H1 (cell line): Measurements from ENCODE around the gene EPB42. TPM values are rescaled to one million over a fixed set of nuclear protein-coding genes. Genes with fewer than 3 reads are reported as not detected.

ENCODE experiments used
- CTCF ChIA-PET: fragments of 300-600 bp; sonication (Branson Sonifier 250); formaldehyde crosslinking; loops from one replicate; lab custom pipeline; 2021; ENCODE audit not compliant: partially characterized antibody; lab: Charles Lee
- POLR2A ChIA-PET: fragments of 300-600 bp; sonication (Branson Sonifier 250); formaldehyde crosslinking; loops from one replicate; lab custom pipeline; 2021; ENCODE audit warnings: inconsistent platforms; ENCODE audit not compliant: partially characterized antibody; lab: Charles Lee
- DNase-seq, 2 experiments: peaks; one replicate each; pipeline versions ENCODE4 v3.0.0 to v3.0.0-alpha.2; 2010 to 2022; ENCODE audit warnings: low spot score in 2 of 2, low read depth in 1 of 2, mixed read lengths in 1 of 2
- FAIRE-seq: peaks from 2 replicates; lab custom pipeline; 2011; peaks lifted over from hg19 to GRCh38; lab: Jason Lieb, UNC
- H2AFZ ChIP-seq: 2 replicates; pipeline ENCODE4 v1.8.1; 2012; ENCODE audit warnings: low read length, inconsistent platforms
- H2AK5ac ChIP-seq: 2 replicates; pipeline ENCODE4 v1.6.1; 2013; ENCODE audit warnings: low read depth, low read length
- H2BK120ac ChIP-seq: replicated peaks from 2 replicates; pipeline ENCODE3; 2013; ENCODE audit warnings: low read depth, low read length, inconsistent platforms
- H2BK12ac ChIP-seq: 2 replicates; pipeline ENCODE4 v1.6.1; 2013; ENCODE audit warnings: low read depth, low read length
- H2BK15ac ChIP-seq: 2 replicates; pipeline ENCODE4 v1.6.1; 2013; ENCODE audit warnings: low read length
- H2BK20ac ChIP-seq: 2 replicates; pipeline ENCODE4 v1.6.1; 2013; ENCODE audit warnings: low read length
- H2BK5ac ChIP-seq: 2 replicates; pipeline ENCODE4 v1.6.1; 2013; ENCODE audit warnings: low read depth, low read length
- H3K14ac ChIP-seq: 2 replicates; pipeline ENCODE4 v1.6.1; 2013; ENCODE audit warnings: inconsistent platforms; ENCODE audit not compliant: insufficient read length
- H3K18ac ChIP-seq: 2 replicates; pipeline ENCODE4 v1.6.1; 2013; ENCODE audit warnings: low read length; ENCODE audit errors: extremely low read depth
- H3K23ac ChIP-seq: 2 replicates; pipeline ENCODE4 v1.6.1; 2013; ENCODE audit warnings: inconsistent platforms; ENCODE audit not compliant: insufficient read length
- H3K23me2 ChIP-seq: 2 replicates; pipeline ENCODE4 v1.6.1; 2013; ENCODE audit warnings: low read depth, low read length
- H3K27ac ChIP-seq: 2 replicates; pipeline ENCODE4 v1.6.1; 2011; ENCODE audit warnings: low read depth, low read length, inconsistent platforms
- H3K27me3 ChIP-seq, 4 experiments: replicated peaks in 1 of 4; 1 replicate in 1 of 4; 2 replicates in 3 of 4; pipeline versions ENCODE4 v1.6.1 to v1.8.1; 2011 to 2013; ENCODE audit warnings: low read length in 3 of 4, mild to moderate bottlenecking in 3 of 4, inconsistent platforms in 2 of 4, mixed read lengths in 2 of 4, moderate library complexity in 1 of 4; ENCODE audit not compliant: control insufficient read depth in 3 of 4, insufficient read depth in 3 of 4; ENCODE audit errors: extremely low read depth in 1 of 4
- H3K36me3 ChIP-seq, 4 experiments: 2 replicates each; pipeline versions ENCODE4 v1.6.1 to v1.8.1; 2011 to 2013; ENCODE audit warnings: mild to moderate bottlenecking in 4 of 4, low read length in 3 of 4, moderate library complexity in 2 of 4, control low read depth in 1 of 4, inconsistent platforms in 1 of 4; ENCODE audit not compliant: insufficient read depth in 4 of 4, control insufficient read depth in 2 of 4
- H3K4ac ChIP-seq: replicated peaks from 2 replicates; pipeline ENCODE3; 2013; ENCODE audit warnings: low read length, low read depth, mixed read lengths, inconsistent platforms; ENCODE audit not compliant: insufficient read length
- H3K4me1 ChIP-seq, 4 experiments: replicated peaks in 1 of 4; 1 replicate in 1 of 4; 2 replicates in 3 of 4; pipeline versions ENCODE4 v1.6.1 to v1.8.1; 2011 to 2013; ENCODE audit warnings: low read length in 3 of 4, inconsistent platforms in 2 of 4, mixed read lengths in 1 of 4; ENCODE audit not compliant: insufficient read depth in 4 of 4, control insufficient read depth in 3 of 4
- H3K4me2 ChIP-seq, 2 experiments: 2 replicates each; pipeline versions ENCODE4 v1.6.1 to v1.8.1; 2011 to 2013; ENCODE audit warnings: low read depth in 2 of 2, low read length in 2 of 2, control low read depth in 1 of 2, inconsistent platforms in 1 of 2, mild to moderate bottlenecking in 1 of 2; ENCODE audit not compliant: insufficient read depth in 1 of 2
- H3K4me3 ChIP-seq, 4 experiments: fragments of 200-600, 300-600 bp in 1 of 4; sonication (generic), shearing (Covaris generic), sonication (Bioruptor Twin) in 1 of 4; 2 replicates each; pipeline versions ENCODE4 v1.5.1 to v1.8.1; 2011 to 2016; ENCODE audit warnings: low read length in 4 of 4, low read depth in 3 of 4, control low read depth in 2 of 4, inconsistent platforms in 2 of 4, mild to moderate bottlenecking in 2 of 4, mixed read lengths in 1 of 4, moderate library complexity in 1 of 4; ENCODE audit not compliant: insufficient read depth in 2 of 4; ENCODE audit errors: extremely low read depth in 1 of 4
- H3K56ac ChIP-seq: replicated peaks from 2 replicates; pipeline ENCODE3; 2013; ENCODE audit warnings: low read depth, mild to moderate bottlenecking, mixed read lengths, low read length, inconsistent platforms; ENCODE audit not compliant: insufficient read length
- H3K79me1 ChIP-seq: 2 replicates; pipeline ENCODE4 v1.6.1; 2013; ENCODE audit warnings: low read depth, low read length, control low read depth
- H3K79me2 ChIP-seq, 2 experiments: 2 replicates each; pipeline versions ENCODE4 v1.6.1 to v1.8.1; 2012 to 2013; ENCODE audit warnings: low read length in 2 of 2, mild to moderate bottlenecking in 2 of 2, inconsistent platforms in 1 of 2; ENCODE audit not compliant: insufficient read depth in 2 of 2, control insufficient read depth in 1 of 2
- H3K9ac ChIP-seq, 4 experiments: replicated peaks in 1 of 4; 1 replicate in 1 of 4; 2 replicates in 3 of 4; pipeline versions ENCODE4 v1.6.1 to v1.8.1; 2011 to 2013; ENCODE audit warnings: low read depth in 3 of 4, low read length in 3 of 4, control low read depth in 2 of 4, mild to moderate bottlenecking in 2 of 4, moderate library complexity in 2 of 4, inconsistent platforms in 1 of 4; ENCODE audit errors: extremely low read depth in 1 of 4
- H3K9me3 ChIP-seq, 2 experiments: 2 replicates each; pipeline versions ENCODE4 v1.6.1 to v1.8.1; 2012 to 2013; ENCODE audit warnings: mild to moderate bottlenecking in 2 of 2, moderate library complexity in 2 of 2, control low read depth in 1 of 2, inconsistent platforms in 1 of 2, low read depth in 1 of 2, low read length in 1 of 2, mixed read lengths in 1 of 2; ENCODE audit not compliant: insufficient read depth in 2 of 2
- H4K20me1 ChIP-seq, 2 experiments: replicated peaks in 1 of 2; 2 replicates each; pipeline versions ENCODE3 to v1.8.1; 2011 to 2013; ENCODE audit warnings: inconsistent platforms in 2 of 2, low read length in 2 of 2, mild to moderate bottlenecking in 1 of 2; ENCODE audit not compliant: insufficient read depth in 2 of 2, control insufficient read depth in 1 of 2
- H4K5ac ChIP-seq: 2 replicates; pipeline ENCODE4 v1.6.1; 2013; ENCODE audit warnings: low read length, low read depth, mixed read lengths, inconsistent platforms; ENCODE audit not compliant: insufficient read length
- H4K8ac ChIP-seq: 2 replicates; pipeline ENCODE4 v1.8.0; 2013; ENCODE audit warnings: mild to moderate bottlenecking, moderate library complexity, low read length, inconsistent platforms; ENCODE audit not compliant: insufficient read depth; ENCODE audit errors: extremely low read depth
- H4K91ac ChIP-seq: replicated peaks from 2 replicates; pipeline ENCODE3; 2013; ENCODE audit warnings: low read length, mixed read lengths, inconsistent platforms; ENCODE audit not compliant: insufficient read length
- ASH2L ChIP-seq: fragments of 200-600, 300-600 bp; sonication (generic); IDR thresholded peaks from one replicate; pipeline ENCODE4 v1.7.1; 2017; ENCODE audit warnings: low read length
- CBX8 ChIP-seq: fragments of 300-800, 300-1000 bp; sonication (generic); IDR thresholded peaks from 2 replicates; pipeline ENCODE4 v1.7.1; 2016; ENCODE audit warnings: low read depth, low read length, borderline replicate concordance
- CEBPB ChIP-seq: IDR thresholded peaks from 2 replicates; pipeline ENCODE4 v1.6.1; 2012; ENCODE audit warnings: low read depth, low read length
- CHD2 ChIP-seq: IDR thresholded peaks from 2 replicates; pipeline ENCODE4 v1.6.1; 2012; ENCODE audit warnings: low read length, improper control_type of control experiment
- CREB1 ChIP-seq: IDR thresholded peaks from 2 replicates; pipeline ENCODE4 v1.6.1; 2012; ENCODE audit warnings: inconsistent platforms
- EGR1 ChIP-seq: IDR thresholded peaks from 2 replicates; pipeline ENCODE4 v1.6.1; 2011; ENCODE audit warnings: low read depth, low read length, borderline replicate concordance
- GABPA ChIP-seq: IDR thresholded peaks from 2 replicates; pipeline ENCODE4 v1.6.1; 2011; ENCODE audit warnings: mild to moderate bottlenecking, low read length, moderate library complexity, borderline replicate concordance; ENCODE audit not compliant: insufficient read depth
- GTF2F1 ChIP-seq: IDR thresholded peaks from 2 replicates; pipeline ENCODE4 v1.6.1; 2012; ENCODE audit warnings: low read depth, low read length, improper control_type of control experiment, borderline replicate concordance
- NRF1 ChIP-seq: IDR thresholded peaks from 2 replicates; pipeline ENCODE4 v1.6.1; 2011; ENCODE audit warnings: mild to moderate bottlenecking, low read depth, low read length, improper control_type of control experiment
- SAP30 ChIP-seq: fragments of 300-600 bp; sonication (generic); IDR thresholded peaks from 2 replicates; pipeline ENCODE4 v1.7.1; 2012; ENCODE audit warnings: low read length, moderate library complexity, mild to moderate bottlenecking, inconsistent platforms; ENCODE audit not compliant: insufficient read depth, insufficient replicate concordance
- SP1 ChIP-seq: IDR thresholded peaks from 2 replicates; pipeline ENCODE4 v1.6.1; 2011; ENCODE audit warnings: low read depth, low read length
- TCF12 ChIP-seq: IDR thresholded peaks from 2 replicates; pipeline ENCODE4 v1.6.1; 2011; ENCODE audit warnings: low read depth, mild to moderate bottlenecking, low read length
- ZNF274 ChIP-seq: IDR thresholded peaks from 2 replicates; pipeline ENCODE4 v1.7.0; 2012; ENCODE audit warnings: low read length, borderline replicate concordance; ENCODE audit errors: extremely low read depth
- WGBS, 2 experiments: shearing (Covaris generic) in 1 of 2; methylation state at CpG; one replicate each; pipeline versions ENCODE4 v1.1.6 to v1.1.7; 2013 to 2015; ENCODE audit warnings: low lambda C conversion rate in 2 of 2, mixed read lengths in 2 of 2, inconsistent platforms in 1 of 2, low coverage in 1 of 2, missing lambda C conversion rate in 1 of 2; ENCODE audit not compliant: insufficient replicate concordance in 2 of 2, insufficient coverage in 1 of 2, insufficient read length in 1 of 2; ENCODE audit errors: extremely low coverage in 1 of 2, missing lambda C conversion rate in 1 of 2; 5-methylcytosine and 5-hydroxymethylcytosine counted together
- polyA plus RNA-seq, 7 experiments: library from polyadenylated mRNA; depleted of rRNA in 3 of 7; stranded (reverse) in 5 of 7; unstranded in 2 of 7; fragments of >200 nt in 5 of 7; fragments of 200-250 nt in 2 of 7; gene quantifications; 1 replicate in 5 of 7; 2 replicates in 1 of 7; 4 replicates in 1 of 7; pipeline versions ENCODE4 v1.2.1 to v1.2.3, GENCODE V29; 2011 to 2013; ENCODE audit warnings: missing spikeins in 2 of 7, mixed read lengths in 2 of 7
- total RNA-seq: library from RNA; stranded (reverse); fragmentation: NEBNext Ultra II Directional; extraction: Animal tissue kit (Norgen Biotek cat#: 25700); gene quantifications from 2 replicates; pipeline ENCODE4 v1.2.1, GENCODE V29; 2021
- TF ChIP-seq, protein P1 (sequence below): IDR thresholded peaks from 2 replicates; pipeline ENCODE4 v1.6.1; 2012; ENCODE audit warnings: low read length, inconsistent platforms

Gene EPB42
- total and polyA plus RNA-seq, 2 of the 8 experiments (the other 6 are each of a cell fraction or from before 2014, with no cell fraction given): not detected

DNA sequence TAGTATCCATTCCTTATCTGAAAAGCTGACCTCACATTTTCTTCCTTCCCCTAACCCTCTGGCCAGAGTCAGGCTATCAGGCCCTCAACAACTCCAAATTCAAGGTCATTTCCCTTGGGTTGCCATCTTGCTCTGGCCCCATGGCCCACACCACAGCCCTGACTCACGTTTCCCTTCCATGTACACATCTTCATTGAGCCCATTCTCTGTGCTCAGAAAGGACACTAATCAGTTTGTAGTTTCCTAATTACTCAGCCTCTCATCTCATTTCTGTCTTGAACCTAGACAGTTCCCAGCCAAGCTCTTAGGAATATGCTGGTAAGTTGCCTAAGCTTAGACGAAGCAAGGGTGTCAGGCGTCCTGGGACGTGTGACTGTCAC, 31.0 kb upstream of the EPB42 start:
- FAIRE-seq (no peak), DNase-seq (no peak)
- 76% methylated on average over 4 of the region's 4 CpGs; no CpG with 5 or more reads in 1 of the 2 experiments for WGBS, 2 experiments
- H2BK120ac ChIP-seq: no peak overlapping the region
- no peak overlapping the region for H4K91ac ChIP-seq
- no peaks in the 10 kb centered on the region for H3K79me1 ChIP-seq
- H4K8ac ChIP-seq: no peak overlapping the region
- H3K9ac ChIP-seq: no peak overlapping the region
- no peak overlapping the region for H2BK15ac ChIP-seq
- no peak overlapping the region for H3K4me3 ChIP-seq
- H3K27ac ChIP-seq: no peak overlapping the region
- no peaks in the 10 kb centered on the region for H4K20me1 ChIP-seq
- no peak overlapping the region for H3K18ac ChIP-seq
- no peak overlapping the region for H2BK20ac ChIP-seq
- H3K14ac ChIP-seq: no peak overlapping the region
- no peaks in the 10 kb centered on the region for H3K9me3 ChIP-seq
- ChIA-PET CTCF (interaction anchor here (0.8 to 3.7 kb wide), 7 partner anchors 14 to 34 kb away, joined by 3 to 17 read pairs (median 6); partner anchors contain the start of gene TGM5), POLR2A (no interaction called here)
- H4K5ac ChIP-seq: no peak overlapping the region
- H2AFZ ChIP-seq: no peak overlapping the region
- no peak overlapping the region for H3K23ac ChIP-seq
- no peaks in the 10 kb centered on the region; a peak in 1 of 7 replicates for H3K27me3 ChIP-seq
- H3K4me1 ChIP-seq: no peaks in the 10 kb centered on the region
- H2BK12ac ChIP-seq: no peak overlapping the region
- H3K4me2 ChIP-seq: no peak overlapping the region
- no peak overlapping the region for H3K56ac ChIP-seq
- H2AK5ac ChIP-seq: no peak overlapping the region
- no peaks in the 10 kb centered on the region for H3K36me3 ChIP-seq
- no peak overlapping the region for H3K4ac ChIP-seq
- H3K23me2 ChIP-seq: no peaks in the 10 kb centered on the region; the same call in 1 of the 2 replicates
- H3K79me2 ChIP-seq: no peaks in the 10 kb centered on the region
- H2BK5ac ChIP-seq: no peak overlapping the region
- no peak for TF ChIP-seq ZNF274
- TF ChIP-seq GABPA: no peak
- no peak for TF ChIP-seq TCF12
- no peak for TF ChIP-seq CEBPB
- no peak for TF ChIP-seq SP1
- no peak for TF ChIP-seq CREB1
- no peak for TF ChIP-seq EGR1
- TF ChIP-seq ASH2L: no peak
- TF ChIP-seq CHD2: no peak
- TF ChIP-seq, protein P1, sequence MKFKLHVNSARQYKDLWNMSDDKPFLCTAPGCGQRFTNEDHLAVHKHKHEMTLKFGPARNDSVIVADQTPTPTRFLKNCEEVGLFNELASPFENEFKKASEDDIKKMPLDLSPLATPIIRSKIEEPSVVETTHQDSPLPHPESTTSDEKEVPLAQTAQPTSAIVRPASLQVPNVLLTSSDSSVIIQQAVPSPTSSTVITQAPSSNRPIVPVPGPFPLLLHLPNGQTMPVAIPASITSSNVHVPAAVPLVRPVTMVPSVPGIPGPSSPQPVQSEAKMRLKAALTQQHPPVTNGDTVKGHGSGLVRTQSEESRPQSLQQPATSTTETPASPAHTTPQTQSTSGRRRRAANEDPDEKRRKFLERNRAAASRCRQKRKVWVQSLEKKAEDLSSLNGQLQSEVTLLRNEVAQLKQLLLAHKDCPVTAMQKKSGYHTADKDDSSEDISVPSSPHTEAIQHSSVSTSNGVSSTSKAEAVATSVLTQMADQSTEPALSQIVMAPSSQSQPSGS: no peak
- no peak for TF ChIP-seq NRF1
- no peak for TF ChIP-seq CBX8
- no peak for TF ChIP-seq GTF2F1
- no peak for TF ChIP-seq SAP30
